GM18858 (cell line): ENCODE data around the gene SAYSD1.

Source experiments
- ATAC-seq: cut with Tn5 transposase; IDR thresholded peaks from one replicate; pipeline ENCODE4 v1.9.1; 2021; ENCODE audit not compliant: unreplicated experiment

SAYSD1 gene

DNA sequence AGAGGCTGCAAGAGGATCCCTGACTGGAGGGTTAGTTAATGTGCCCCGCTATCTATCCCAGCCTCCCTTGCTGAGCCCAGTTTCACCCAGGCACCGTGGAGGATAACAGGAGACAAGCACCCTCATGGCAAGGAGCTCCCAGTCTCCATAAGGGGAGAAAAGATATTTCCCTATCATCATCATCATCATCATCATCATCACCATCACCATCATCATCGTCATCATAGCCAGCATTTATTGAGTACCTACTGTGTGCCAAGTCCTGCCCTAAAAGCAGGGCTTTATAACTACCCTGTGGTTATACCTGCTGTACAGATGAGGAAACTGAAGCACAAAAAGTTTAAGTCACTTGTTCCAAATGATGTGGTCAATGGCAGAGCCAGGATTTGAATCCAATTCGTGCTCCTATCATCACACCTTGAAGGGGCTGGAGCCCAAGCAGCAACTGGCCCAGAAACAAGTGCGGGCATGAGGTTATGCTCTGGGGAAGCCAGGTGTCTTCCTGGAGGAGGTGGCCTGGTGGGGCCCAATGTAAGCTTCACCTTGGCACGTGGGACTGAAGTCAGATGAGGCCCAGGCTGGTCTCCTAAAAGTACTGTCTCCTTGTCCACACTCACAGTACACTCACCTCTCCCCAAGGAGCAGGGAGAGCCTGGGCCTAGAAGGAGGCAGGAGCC is 56.4 kb downstream of the SAYSD1 start:
- ATAC-seq: no peak

DNA sequence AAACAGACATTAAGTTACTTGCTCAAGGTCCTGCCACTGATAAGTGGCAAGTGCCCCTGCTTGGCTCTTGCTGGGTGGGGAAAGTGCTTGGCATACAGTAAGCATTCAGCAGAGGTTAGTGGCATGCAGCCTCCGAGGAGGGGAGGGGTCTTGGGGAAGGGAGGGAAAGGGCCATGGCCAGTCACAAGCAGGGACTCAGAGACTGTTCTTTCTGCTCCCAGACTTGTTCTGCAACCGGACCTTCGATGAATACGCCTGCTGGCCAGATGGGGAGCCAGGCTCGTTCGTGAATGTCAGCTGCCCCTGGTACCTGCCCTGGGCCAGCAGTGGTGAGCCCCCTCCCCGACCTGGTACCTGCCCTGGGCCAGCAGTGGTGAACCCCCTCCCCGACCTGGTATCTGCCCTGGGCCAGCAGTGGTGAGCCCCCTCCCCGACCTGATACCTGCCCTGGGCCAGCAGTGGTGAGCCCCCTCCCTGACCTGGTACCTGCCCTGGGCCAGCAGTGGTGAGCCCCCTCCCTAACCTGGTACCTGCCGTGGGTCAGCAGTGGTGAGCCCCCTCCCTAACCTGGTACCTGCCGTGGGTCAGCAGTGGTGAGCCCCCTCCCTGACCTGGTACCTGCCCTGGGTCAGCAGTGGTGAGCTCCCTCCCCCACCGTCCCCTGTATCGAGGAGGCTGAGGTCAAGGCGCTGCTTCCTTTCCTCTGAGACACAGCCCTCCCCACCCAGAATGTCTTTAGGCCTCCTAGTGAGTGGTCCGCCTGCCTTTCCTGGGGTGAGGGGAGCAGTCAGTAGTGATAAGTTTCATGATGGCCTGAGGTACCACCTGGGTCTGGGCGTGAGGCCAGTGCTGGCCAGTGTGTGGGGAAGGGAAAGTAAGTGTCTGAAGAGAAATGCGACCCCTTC is 57.5 kb downstream of the SAYSD1 start:
- no peak for ATAC-seq

DNA sequence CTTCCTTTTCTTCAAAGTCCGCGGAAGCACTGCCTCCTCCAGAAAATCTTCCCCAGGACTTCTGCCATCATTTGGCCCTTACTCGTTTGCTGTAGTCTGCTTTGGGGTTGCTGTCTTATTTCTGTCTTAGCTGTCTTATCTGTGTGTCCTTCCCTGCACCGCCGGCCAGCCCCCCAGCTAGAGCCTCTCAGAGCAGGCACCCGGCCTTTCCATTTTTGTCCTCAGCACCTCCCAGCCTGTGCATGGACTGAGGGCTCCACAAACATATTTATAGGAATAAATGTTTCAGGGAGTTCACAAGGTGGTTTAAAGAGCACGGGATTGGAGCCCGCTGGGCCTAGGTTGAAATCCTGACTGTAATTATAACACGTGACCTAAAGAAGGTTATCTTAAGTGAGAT is 58.3 kb downstream of the SAYSD1 start:
- ATAC-seq: no peak

DNA sequence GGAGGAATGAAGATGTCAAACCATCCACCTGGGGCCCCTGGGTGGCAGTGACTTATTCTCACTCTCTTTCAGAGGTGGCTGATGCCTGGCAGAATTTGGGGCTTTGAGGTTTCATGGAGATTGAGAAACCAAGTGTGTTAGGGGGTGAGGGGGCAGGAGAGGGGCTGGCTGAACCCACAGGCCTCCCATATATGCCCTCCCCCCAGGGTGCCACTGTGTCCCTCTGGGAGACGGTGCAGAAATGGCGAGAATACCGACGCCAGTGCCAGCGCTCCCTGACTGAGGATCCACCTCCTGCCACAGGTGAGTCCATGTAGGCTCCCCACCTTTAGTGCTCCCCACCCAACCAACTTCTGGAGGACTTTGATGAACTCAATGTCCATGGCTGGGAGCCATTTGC is 58.8 kb downstream of the SAYSD1 start:
- no peak for ATAC-seq

DNA sequence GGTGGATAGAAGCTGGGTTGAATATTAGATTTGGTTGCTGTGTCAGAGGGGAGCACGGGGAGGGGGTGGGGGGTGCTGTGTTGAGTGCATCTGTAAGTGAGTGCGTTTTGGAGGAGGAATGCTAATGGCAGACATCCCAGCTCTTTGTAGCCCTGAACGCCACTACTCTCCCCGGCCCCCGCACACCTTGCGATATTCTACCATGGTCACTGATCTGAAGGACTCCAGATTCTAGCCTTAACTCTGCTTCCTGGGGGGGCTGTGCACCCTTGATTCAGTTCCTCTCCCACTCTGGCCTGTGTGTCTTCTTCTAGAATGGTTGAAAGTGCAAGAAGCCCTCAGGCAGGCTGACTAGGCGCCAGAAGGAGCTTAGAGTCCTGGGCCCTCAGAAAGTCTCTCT is 59.3 kb downstream of the SAYSD1 start:
- no peak for ATAC-seq

DNA sequence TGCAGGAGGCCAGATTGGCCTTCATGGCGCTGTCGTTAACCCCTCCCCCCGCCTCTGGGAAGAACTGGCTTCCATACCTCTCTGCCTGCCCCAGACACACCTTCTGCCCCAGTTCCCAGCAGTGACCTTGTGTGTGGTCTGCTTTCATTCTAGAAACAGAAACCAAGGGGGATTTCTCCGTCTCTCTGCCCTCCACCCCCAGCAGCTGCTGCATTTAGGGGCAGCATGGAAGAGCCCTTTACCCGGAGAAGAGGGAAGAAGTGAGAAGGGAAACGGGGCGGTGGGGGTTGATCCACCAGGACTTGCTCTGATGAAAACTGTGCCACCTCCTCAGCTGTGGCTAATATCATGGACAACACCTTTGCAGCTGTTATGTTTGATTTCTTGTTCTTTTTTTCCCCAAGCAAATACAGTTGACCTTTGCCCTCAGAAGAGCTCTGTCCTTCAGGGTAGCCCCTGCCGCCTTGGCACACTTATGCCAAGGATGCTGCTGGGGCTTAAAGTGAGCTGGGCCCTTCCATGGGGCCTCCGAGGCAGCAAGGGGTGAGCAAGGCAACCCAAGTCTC is 60.3 kb downstream of the SAYSD1 start:
- no peak for ATAC-seq
